Activated T-cell treated with anti-CD3 and anti-CD28 coated beads, Interleukin-2, amount 50 U/mL, for 72 hours (primary cell): ENCODE data around the gene MMP24OS. TPM values are rescaled to one million over a fixed set of nuclear protein-coding genes. Genes with fewer than 3 reads are reported as not detected.
"Not testable (repeated sequence)": the region's sequence is repeated elsewhere in the genome, so short reads cannot be mapped to it uniquely, and the experiment has no call there.

ENCODE experiments used
- ATAC-seq, 2 donors: fragments of 150-1000 bp; cut with Tn5 transposase; replicated peaks in 1 of 2; 2 replicates each; pipeline ENCODE4 v1.10.0; 2021; ENCODE audit warnings: moderate library complexity in 2 of 2, mild to moderate bottlenecking in 1 of 2
- DNase-seq, 2 donors: peaks; one replicate each; pipeline ENCODE4 v3.0.0; 2021 to 2022; ENCODE audit warnings: mixed read lengths in 1 of 2
- H3K27ac Mint-ChIP-seq: one replicate; pipeline ENCODE4 v1.8.0; 2022; ENCODE audit warnings: mild to moderate bottlenecking, moderate library complexity, mixed read lengths
- H3K27me3 Mint-ChIP-seq: one replicate; pipeline ENCODE4 v1.8.0; 2022; ENCODE audit warnings: low read depth, mixed read lengths
- H3K36me3 Mint-ChIP-seq, 2 donors: one replicate each; pipeline ENCODE4 v1.8.0; 2022; ENCODE audit warnings: mixed read lengths in 2 of 2, mild to moderate bottlenecking in 1 of 2; ENCODE audit not compliant: insufficient read depth in 2 of 2
- H3K4me1 Mint-ChIP-seq: one replicate; pipeline ENCODE4 v1.8.0; 2022; ENCODE audit warnings: low read depth, mixed read lengths
- H3K4me3 Mint-ChIP-seq, 2 donors: one replicate each; pipeline ENCODE4 v1.8.0; 2022; ENCODE audit warnings: mild to moderate bottlenecking in 2 of 2, mixed read lengths in 2 of 2, moderate library complexity in 2 of 2
- H3K9me3 Mint-ChIP-seq, 2 donors: one replicate each; pipeline ENCODE4 v1.8.0; 2022; ENCODE audit warnings: mixed read lengths in 2 of 2
- total RNA-seq, 2 donors: library from RNA; stranded (reverse); gene quantifications; one replicate each; pipeline ENCODE4 v1.2.3, GENCODE V29; 2022

MMP24OS gene
- total RNA-seq, 2 donors from 2014 or later = 41.6 to 44.2 TPM

GRCh38 chr20:35315632-35316020 lies 37.7 kb upstream of the MMP24OS start:
- not testable (repeated sequence) for ATAC-seq, H3K9me3 Mint-ChIP-seq, H3K27ac Mint-ChIP-seq, H3K4me3 Mint-ChIP-seq, H3K36me3 Mint-ChIP-seq, H3K27me3 Mint-ChIP-seq, DNase-seq
- H3K4me1 Mint-ChIP-seq = peaks cover 79% of the 10 kb centered on the region

DNA sequence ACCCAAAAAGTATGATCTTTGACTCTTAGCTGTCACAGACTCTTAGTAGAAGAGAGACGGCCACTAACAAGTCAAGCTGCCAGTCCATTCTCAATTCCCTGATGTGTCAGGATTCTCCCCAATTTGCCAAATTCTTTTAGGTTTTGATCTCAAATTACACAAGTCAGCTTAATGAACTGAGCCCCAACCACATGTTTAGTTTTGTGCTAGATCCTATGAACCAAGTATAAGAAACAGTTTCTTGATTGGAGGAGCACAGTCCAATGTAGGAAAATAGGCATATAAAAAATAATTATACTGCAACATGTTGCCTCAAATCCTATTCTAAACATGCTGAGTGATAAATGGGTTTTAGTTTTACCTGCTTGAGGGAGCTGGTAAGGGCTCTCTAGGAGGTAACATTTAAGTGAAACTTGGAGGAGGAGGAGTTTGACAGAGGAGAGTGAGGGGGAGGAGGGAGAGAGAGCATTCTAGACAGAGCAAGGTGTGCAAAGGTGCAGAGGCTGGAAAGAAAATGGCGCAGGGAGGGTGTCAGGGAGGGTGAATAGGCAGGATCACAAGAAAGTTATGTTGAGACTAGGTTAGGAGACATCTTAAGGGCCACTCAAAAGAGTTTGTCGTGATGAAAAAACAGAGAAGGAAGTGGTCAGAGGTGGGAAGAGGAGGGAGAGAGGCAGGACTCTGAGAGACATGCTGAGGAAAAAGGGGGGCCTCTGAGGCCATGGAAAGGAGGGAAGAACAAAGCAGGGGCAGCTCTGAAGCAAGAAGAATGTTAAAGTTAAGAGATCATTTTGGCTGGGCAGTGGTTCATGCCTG lies 37.1 kb upstream of the MMP24OS start:
- Mint-ChIP-seq H3K27ac (peak overlapping the region; percentile 59), H3K4me3 (peak overlapping the region; percentile 35 to 44)
- ATAC-seq = peak in 1 of 2 donors; percentile 18

DNA sequence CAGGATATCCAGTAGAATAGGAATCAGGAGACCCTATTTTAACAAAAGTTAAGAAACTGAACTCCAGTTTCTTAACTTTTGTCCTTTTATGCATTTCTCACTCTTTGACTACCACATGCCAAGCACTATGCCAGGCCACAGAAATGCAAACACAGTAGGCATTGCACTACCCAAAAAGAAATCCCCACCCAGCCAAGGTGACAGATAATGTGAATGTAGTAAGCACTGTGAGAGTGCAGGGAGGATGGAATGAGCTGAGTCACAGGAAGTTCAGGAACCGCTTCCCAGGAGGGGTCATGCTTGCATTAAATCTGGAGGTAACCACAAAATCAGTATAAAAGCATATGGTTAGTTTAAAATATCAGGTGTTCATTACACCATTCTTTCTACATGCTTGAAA lies 34.4 kb upstream of the MMP24OS start:
- H3K4me3 Mint-ChIP-seq = peak overlapping the region; percentile 36 to 57
- ATAC-seq (peak; percentile 77 to 81), DNase-seq (peak; percentile 54 to 62)
- peak overlapping the region; percentile 0 for H3K27ac Mint-ChIP-seq
- H3K9me3 Mint-ChIP-seq = no peaks in the 10 kb centered on the region
- peaks cover 0 to 2% of the 10 kb centered on the region in 2 donors for H3K36me3 Mint-ChIP-seq
- peaks cover 71% of the 10 kb centered on the region for H3K4me1 Mint-ChIP-seq
- H3K27me3 Mint-ChIP-seq = no peaks in the 10 kb centered on the region

More for the DNA sequence above, 37.1 kb upstream of the MMP24OS start:
- peaks cover 0 to 2% of the 10 kb centered on the region in 2 donors for H3K36me3 Mint-ChIP-seq
- no peaks in the 10 kb centered on the region for H3K27me3 Mint-ChIP-seq
- H3K9me3 Mint-ChIP-seq = no peaks in the 10 kb centered on the region
- no peak for DNase-seq
- peaks cover 79% of the 10 kb centered on the region for H3K4me1 Mint-ChIP-seq

DNA sequence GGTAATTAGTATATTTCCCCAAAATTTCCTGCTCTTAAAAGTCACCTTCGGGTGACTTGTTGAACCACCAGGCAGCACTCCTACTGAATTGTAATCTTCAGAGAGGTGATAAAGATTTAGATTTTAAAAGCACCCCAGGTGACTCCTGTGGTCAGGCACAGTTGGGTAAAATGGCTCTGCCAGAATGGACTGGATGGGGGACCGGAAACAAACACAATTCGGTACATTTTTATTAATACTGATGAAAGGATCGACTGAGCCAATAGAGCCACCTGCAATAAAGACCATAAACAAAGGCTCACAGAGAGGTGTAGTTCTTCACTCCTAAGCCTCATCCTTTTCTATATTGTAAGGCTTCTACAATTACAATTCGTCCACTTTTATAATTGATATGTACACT lies 33.9 kb upstream of the MMP24OS start:
- DNase-seq = no peak
- Mint-ChIP-seq H3K9me3 (no peaks in the 10 kb centered on the region), H3K27ac (peak overlapping the region; percentile 5), H3K36me3 (peaks cover 0 to 2% of the 10 kb centered on the region in 2 donors), H3K4me3 (peak overlapping the region; percentile 36 to 57), H3K27me3 (no peaks in the 10 kb centered on the region), H3K4me1 (peaks cover 76% of the 10 kb centered on the region)
- peak in 1 of 2 donors; percentile 10 for ATAC-seq

- H3K36me3 Mint-ChIP-seq = peaks cover 0 to 2% of the 10 kb centered on the region in 2 donors
- H3K27ac Mint-ChIP-seq = peak overlapping the region; percentile 5
- peak overlapping the region; percentile 36 to 57 for H3K4me3 Mint-ChIP-seq
- ATAC-seq (peak; percentile 80 to 83), DNase-seq (peak; percentile 87 to 91)
- H3K9me3 Mint-ChIP-seq = no peaks in the 10 kb centered on the region
- H3K4me1 Mint-ChIP-seq = peaks cover 80% of the 10 kb centered on the region
- no peaks in the 10 kb centered on the region for H3K27me3 Mint-ChIP-seq
These were observed 33.5 kb upstream of the MMP24OS start for GRCh38 chr20:35311409-35311808.

- peaks cover 80% of the 10 kb centered on the region for H3K4me1 Mint-ChIP-seq
- H3K27ac Mint-ChIP-seq = peak overlapping the region; percentile 16
- no peaks in the 10 kb centered on the region for H3K27me3 Mint-ChIP-seq
- H3K36me3 Mint-ChIP-seq = peaks cover 2% of the 10 kb centered on the region in 2 donors
- DNase-seq (no peak), ATAC-seq (no peak)
- no peaks in the 10 kb centered on the region for H3K9me3 Mint-ChIP-seq
- H3K4me3 Mint-ChIP-seq = no peak overlapping the region
These were observed 30.0 kb upstream of the MMP24OS start for GRCh38 chr20:35307666-35308653.

GRCh38 chr20:35306931-35307517 lies 29.1 kb upstream of the MMP24OS start:
- H3K4me1 Mint-ChIP-seq = peaks cover 80% of the 10 kb centered on the region
- ATAC-seq = no peak

GRCh38 chr20:35305682-35306556 lies 28.0 kb upstream of the MMP24OS start:
- Mint-ChIP-seq H3K27ac (peak overlapping the region; percentile 97), H3K4me1 (peaks cover 76% of the 10 kb centered on the region), H3K27me3 (no peaks in the 10 kb centered on the region), H3K9me3 (no peaks in the 10 kb centered on the region), H3K4me3 (peak overlapping the region; percentile 86 to 87), H3K36me3 (peaks cover under 1 to 2% of the 10 kb centered on the region in 2 donors)
- ATAC-seq (peak; percentile 97 to 98), DNase-seq (peak; percentile 88 to 95)

More at GRCh38 chr20:35306931-35307517, 29.1 kb upstream of the MMP24OS start:
- H3K36me3 Mint-ChIP-seq = peaks cover 2% of the 10 kb centered on the region in 2 donors
- peak; percentile 42 to 45 for DNase-seq
- peak overlapping the region; percentile 9 for H3K27ac Mint-ChIP-seq
- no peaks in the 10 kb centered on the region for H3K9me3 Mint-ChIP-seq
- H3K4me3 Mint-ChIP-seq = peak overlapping the region in 1 of 2 donors; percentile 86
- no peaks in the 10 kb centered on the region for H3K27me3 Mint-ChIP-seq

DNA sequence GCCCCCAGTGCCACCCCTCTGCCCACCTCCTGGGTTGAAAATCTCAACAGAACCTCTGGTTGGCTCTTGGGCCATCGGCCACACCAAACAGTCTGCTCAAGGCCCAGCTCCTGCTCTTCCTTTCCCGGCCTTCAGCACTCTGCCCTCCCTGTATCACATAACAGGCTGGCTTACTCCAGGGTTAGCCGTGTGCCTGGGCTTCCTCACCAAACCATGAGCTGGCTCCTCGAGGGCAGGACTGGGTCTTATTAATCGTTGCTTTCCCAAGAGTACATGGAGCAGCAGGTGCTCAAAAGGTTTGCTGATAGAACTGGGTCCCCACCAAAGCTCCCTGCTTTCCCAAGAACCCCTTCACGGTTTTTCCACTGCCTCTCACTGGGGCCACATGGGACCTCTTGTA lies 27.0 kb upstream of the MMP24OS start:
- DNase-seq (no peak), ATAC-seq (no peak)
- H3K27me3 Mint-ChIP-seq = no peaks in the 10 kb centered on the region
- H3K4me1 Mint-ChIP-seq = peaks cover 73% of the 10 kb centered on the region
- H3K36me3 Mint-ChIP-seq = peaks cover 0 to 2% of the 10 kb centered on the region in 2 donors
- peak overlapping the region; percentile 97 for H3K27ac Mint-ChIP-seq
- H3K9me3 Mint-ChIP-seq = no peaks in the 10 kb centered on the region
- peak overlapping the region; percentile 86 to 87 for H3K4me3 Mint-ChIP-seq

GRCh38 chr20:35303735-35304491 lies 26.0 kb upstream of the MMP24OS start:
- Mint-ChIP-seq H3K4me3 (peak overlapping the region; percentile 4 to 86), H3K4me1 (peaks cover 73% of the 10 kb centered on the region), H3K9me3 (no peaks in the 10 kb centered on the region), H3K27me3 (no peaks in the 10 kb centered on the region), H3K27ac (no peak overlapping the region), H3K36me3 (peaks cover 0 to 2% of the 10 kb centered on the region in 2 donors)
- ATAC-seq = peak; percentile 40 to 49
- DNase-seq = peak; percentile 89 to 91

- Mint-ChIP-seq H3K36me3 (peaks cover 0 to 2% of the 10 kb centered on the region in 2 donors), H3K27ac (no peak overlapping the region), H3K4me3 (peak overlapping the region in 1 of 2 donors; percentile 11), H3K27me3 (no peaks in the 10 kb centered on the region), H3K4me1 (peaks cover 70% of the 10 kb centered on the region), H3K9me3 (no peaks in the 10 kb centered on the region)
- ATAC-seq (no peak), DNase-seq (no peak)
These were observed 25.4 kb upstream of the MMP24OS start for GRCh38 chr20:35303382-35303734.
